Endothelial cell of umbilical vein (primary cell): Measurements from ENCODE around the gene S100A11.
A peak's percentile ranks its signal among the peaks of the same experiment; 100 is the strongest.

Experiments used
- EZH2 ChIP-seq: IDR thresholded peaks from 2 replicates; pipeline ENCODE4 v1.6.1; 2012; ENCODE audit warnings: borderline replicate concordance, low read depth, mild to moderate bottlenecking, moderate library complexity, low read length, inconsistent platforms; ENCODE audit not compliant: severe bottlenecking
- FOS ChIP-seq: IDR thresholded peaks from 2 replicates; pipeline ENCODE4 v1.6.1; 2011; ENCODE audit warnings: mild to moderate bottlenecking, low read length, moderate library complexity, borderline replicate concordance; ENCODE audit not compliant: insufficient read depth
- POLR2AphosphoS5 ChIP-seq: IDR thresholded peaks from 2 replicates; pipeline ENCODE4 v1.6.1; 2012; ENCODE audit warnings: low read depth, mild to moderate bottlenecking, control low read depth, low read length, moderate library complexity; ENCODE audit not compliant: insufficient read depth
- TF ChIP-seq, protein P1 (sequence below), 2 donors: IDR thresholded peaks; 1 replicate in 1 of 2; 2 replicates in 1 of 2; pipeline ENCODE4 v1.5.1; 2011; ENCODE audit warnings: low read length in 2 of 2, mild to moderate bottlenecking in 2 of 2, moderate library complexity in 2 of 2, control low read depth in 1 of 2, inconsistent platforms in 1 of 2, low read depth in 1 of 2; ENCODE audit not compliant: insufficient read depth in 1 of 2; ENCODE audit errors: extremely low read depth in 1 of 2

- TF ChIP-seq, protein P1, sequence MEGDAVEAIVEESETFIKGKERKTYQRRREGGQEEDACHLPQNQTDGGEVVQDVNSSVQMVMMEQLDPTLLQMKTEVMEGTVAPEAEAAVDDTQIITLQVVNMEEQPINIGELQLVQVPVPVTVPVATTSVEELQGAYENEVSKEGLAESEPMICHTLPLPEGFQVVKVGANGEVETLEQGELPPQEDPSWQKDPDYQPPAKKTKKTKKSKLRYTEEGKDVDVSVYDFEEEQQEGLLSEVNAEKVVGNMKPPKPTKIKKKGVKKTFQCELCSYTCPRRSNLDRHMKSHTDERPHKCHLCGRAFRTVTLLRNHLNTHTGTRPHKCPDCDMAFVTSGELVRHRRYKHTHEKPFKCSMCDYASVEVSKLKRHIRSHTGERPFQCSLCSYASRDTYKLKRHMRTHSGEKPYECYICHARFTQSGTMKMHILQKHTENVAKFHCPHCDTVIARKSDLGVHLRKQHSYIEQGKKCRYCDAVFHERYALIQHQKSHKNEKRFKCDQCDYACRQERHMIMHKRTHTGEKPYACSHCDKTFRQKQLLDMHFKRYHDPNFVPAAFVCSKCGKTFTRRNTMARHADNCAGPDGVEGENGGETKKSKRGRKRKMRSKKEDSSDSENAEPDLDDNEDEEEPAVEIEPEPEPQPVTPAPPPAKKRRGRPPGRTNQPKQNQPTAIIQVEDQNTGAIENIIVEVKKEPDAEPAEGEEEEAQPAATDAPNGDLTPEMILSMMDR (IDR thresholded peaks at IDR 0.05; ENCODE audit: extremely low read depth in 1 of 2, insufficient read depth in 1 of 2, low read depth in 1 of 2, low read length in 2 of 2) = peak; percentile 77 to 93
- TF ChIP-seq POLR2AphosphoS5 = no peak
- no peak for TF ChIP-seq EZH2
- TF ChIP-seq FOS = no peak
These were observed 15.8 kb upstream of the S100A11 start for GRCh38 chr1:152052606-152053005.
